ENCODE measurements around the gene BTBD16.

BTBD16 gene

GRCh38 chr10:122276611-122277208 is 5.6 kb downstream of the BTBD16 start:
- no peak for DNase-seq

DNA sequence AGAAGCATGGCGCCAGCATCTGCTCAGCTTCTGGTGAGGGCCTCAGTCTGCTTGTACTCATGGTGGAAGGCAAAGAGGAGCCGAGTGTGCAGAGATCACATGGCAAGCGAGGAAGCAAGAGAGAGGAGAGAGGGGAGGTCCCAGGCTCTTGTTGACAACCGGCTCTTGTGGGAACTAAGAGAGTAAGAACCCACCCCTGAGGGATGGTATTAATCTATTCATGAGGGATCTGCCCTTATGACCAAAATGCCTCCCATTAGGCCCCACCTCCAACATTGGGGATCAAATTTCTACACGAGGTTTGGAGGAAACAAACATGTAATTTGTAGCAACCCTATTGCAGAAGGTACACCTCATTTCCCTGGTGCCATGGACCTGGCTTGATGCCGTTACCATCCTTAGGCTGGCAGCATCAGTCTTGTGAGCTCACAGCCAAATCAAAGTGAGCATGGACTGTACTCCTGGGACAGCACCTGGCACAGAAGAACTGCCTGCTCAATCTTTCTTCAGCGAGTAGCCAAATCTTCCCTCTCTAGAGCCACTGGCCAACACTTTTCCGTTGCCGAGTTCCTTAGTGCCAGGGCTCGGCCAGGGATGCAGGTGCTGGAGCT is 6.5 kb downstream of the BTBD16 start:
- DNase-seq = no peak

GRCh38 chr10:122279725-122280141 is 8.6 kb downstream of the BTBD16 start:
- DNase-seq = no peak

DNA sequence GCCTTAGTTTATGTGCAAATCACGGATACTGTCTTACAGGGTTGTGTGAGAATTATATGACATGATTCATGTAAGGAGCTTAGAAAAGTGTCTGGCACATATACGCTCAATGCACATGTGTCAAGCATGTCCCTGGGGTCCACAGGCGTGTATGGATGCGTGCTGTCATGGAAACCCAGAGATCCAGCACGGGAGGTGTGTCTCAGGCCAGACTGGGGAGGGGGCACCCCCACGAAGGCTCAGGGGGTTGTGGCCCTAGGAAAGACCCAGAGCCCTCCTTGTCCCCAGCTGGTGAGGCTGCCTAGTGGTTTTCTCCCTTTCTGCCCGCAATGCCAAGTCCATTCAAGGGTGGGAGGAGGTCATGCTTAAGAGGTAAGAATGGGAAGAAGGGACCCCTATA is 9.1 kb downstream of the BTBD16 start:
- no peak for DNase-seq

- no peak for DNase-seq
These were observed 10.0 kb downstream of the BTBD16 start for GRCh38 chr10:122281018-122281626.

DNA sequence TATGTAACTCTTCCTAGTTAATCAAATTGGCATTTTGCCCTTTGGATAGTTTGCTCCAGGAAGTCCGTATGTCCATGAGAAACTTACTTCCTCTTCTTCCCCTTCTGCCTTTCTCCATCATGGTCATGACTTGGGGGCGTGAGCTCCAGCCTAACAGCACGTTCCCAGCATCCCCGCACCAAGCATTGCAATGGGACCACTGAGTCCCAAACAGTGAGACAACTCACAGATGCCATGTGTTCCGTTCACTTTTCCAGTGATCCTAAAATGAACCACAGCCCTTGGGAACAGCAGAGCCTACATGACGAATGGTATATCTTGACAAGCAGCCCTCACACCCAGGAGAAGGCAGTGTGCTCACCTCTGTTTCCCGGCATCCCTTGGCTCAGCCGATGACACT is 10.7 kb downstream of the BTBD16 start:
- no peak for DNase-seq

DNA sequence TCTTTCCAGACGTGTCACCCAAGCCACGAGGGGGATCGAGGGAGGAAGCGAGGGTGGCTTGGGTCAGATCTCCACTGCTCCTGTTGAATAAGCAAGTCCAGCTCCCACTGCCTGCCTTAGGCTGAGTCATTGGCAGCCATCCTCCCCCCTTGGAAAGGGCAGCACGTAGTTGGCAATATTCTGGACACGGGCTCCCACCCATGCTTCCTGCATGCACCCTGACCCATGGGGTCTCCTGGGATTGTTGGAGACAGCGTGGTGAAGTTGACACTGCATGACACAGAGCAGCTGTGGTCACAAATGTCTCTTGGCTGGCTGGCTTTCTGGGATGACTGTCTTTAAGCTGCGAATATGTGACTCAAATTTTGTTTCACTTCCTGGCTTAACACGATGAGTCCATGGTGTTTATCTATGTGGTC is 11.2 kb downstream of the BTBD16 start:
- DNase-seq = no peak

DNA sequence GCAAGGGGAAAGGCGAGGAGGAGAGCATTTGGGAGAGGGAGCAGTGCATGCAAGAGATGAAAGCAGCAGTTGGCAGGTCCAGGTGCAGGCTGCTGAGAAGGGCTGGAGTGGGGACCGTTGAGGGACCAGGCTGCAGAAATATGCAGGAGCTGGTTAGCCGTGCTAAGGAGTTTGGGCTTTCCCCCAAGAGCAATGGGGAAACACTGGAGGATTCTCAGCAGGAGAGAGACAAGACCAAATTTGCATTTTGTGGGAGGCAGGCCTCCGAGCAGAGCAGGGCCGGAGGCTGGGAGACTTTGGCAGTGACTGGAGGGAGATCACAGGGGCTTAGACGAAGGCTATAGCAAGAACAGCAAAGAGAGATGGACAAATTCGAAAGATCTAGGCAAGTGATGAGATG is 11.8 kb downstream of the BTBD16 start:
- DNase-seq = no peak

GRCh38 chr10:122285506-122286444 is 14.7 kb downstream of the BTBD16 start:
- no peak for DNase-seq

- no peak for DNase-seq
These were observed 15.8 kb downstream of the BTBD16 start for GRCh38 chr10:122286867-122287266.

- DNase-seq = no peak
These were observed 16.5 kb downstream of the BTBD16 start for GRCh38 chr10:122287570-122287969.

DNA sequence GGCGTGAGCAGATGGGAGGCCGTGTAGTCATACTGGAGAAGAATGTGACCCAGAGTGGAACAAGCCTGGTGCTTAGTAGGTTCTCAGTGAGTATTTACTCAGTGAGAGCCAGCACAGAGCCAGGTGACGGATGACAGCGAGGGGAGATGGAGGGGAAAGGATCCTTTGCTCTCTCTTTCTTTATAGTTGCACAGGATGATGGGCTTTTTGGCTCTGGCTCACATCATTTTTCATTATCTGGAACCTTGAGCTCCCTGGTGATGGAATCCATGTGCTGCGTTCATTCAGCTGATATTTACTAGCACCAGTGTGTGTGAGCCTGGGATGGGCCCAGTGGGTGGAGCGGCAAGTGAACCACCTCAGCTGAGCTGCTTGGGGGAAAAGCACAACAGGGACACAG is 17.2 kb downstream of the BTBD16 start:
- no peak for DNase-seq

DNA sequence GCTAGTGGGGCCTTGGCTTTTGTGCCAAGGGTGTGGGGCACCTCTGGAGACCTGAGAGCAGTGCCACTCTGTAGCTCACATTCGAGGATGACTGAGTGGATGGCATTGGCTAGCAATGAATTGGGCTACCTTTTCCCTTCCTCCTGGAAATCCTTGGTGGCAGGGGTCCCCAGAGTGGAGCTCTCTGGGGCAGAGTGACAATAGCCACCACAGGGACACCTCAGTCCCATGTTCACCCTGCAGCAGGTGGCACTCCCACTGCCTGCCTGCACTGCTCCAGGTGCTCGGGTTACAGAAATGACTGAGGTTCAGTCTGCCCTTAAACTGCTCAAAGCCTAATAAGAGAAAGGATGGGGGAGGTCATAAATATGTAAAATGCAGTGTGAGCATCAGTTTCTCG is 17.8 kb downstream of the BTBD16 start:
- DNase-seq = no peak

GRCh38 chr10:122290334-122290733 is 19.2 kb downstream of the BTBD16 start:
- no peak for DNase-seq

DNA sequence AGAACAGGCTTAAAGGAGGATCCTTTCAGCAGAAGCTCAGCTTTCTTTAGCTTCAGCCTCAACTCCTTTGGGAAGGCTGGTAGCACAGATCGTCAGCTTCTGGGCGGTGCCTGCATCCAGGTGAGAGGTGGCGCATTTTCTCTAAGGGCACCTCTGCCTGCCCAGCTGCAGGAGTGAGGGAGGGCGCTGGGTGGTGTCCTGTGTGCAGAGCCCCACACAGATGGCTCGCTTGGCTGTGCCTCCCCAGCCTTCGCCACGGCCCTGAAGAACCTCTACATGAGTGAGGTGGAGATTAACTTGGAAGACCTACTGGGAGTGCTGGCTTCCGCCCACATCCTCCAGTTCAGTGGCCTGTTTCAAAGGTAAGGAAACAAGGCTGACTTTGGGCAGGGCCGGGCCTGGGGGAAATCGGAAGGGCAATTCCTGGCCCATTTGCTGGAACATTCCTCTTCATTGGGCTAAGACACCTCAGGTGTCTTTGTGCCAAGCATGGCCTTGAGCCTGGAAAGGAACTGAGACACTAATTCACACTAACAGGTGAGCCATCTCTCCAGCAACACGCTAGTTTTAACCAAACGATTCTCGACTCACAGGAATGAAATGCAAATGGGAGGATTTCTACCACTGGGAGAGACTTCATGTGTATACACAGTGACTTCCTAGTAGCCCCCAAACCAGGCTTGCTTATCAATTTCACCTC is 19.9 kb downstream of the BTBD16 start:
- DNase-seq = no peak

GRCh38 chr10:122291739-122292138 is 20.6 kb downstream of the BTBD16 start:
- DNase-seq = no peak

- DNase-seq = no peak
These were observed 21.3 kb downstream of the BTBD16 start for GRCh38 chr10:122292376-122292775.

DNA sequence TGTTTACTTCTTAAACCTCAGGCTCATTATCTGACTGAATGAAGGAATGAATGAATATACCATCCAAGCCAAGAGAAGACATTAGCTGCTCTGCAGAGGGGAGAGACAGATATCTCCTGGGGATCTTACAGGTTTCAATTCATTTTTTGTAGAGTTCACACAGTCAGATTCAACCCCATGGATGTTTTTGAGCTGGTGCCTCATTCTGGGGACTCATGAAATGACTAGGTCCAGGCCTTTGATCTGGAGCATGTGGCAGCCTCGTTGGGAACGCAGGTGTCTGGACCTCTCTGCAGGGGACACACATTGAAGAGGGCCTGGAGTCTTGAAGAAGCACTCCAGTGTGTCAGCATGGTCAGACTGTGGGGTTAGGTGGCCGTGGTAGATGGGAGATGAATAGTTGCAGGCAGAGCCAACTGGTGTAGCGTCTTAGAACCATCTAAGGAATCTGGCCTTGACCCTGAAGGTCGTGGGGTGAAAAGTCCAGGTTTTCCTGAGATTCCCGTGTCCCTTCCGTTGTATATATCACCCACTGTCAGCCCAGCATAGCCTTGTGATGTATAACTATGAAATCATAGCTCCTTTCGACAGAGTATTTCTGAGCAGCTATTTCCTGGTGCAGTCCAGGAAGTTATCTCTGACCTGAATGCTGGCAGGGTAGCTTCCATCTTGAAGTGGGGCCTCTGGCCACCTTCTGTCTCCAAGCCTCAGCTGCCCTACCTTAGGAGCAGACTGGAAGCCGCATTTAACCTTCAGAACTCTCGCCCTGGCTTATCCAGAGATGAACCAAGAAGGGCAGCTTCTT is 22.3 kb downstream of the BTBD16 start:
- DNase-seq = no peak

DNA sequence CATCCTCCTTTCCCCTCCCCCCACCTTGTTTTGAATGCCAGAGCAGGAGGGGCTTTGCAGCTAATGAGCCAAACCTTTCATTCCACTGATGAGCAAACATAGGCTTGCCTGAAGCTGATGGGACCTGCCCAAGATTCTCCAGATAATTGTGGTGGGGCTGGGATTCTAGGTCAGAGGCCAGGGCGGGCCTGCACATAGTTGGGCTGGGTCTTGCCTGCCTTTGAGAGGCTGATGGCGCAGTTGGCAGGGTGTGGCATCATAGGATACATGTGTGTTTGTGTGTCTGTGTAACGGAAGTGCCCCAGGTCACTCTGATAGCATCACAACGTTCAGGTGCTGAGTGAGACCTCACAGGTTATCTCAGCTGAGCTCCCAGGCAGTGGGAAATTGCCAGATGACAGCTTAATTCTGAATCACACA is 22.9 kb downstream of the BTBD16 start:
- no peak for DNase-seq

- DNase-seq = no peak
These were observed 23.7 kb downstream of the BTBD16 start for GRCh38 chr10:122294511-122295450.

DNA sequence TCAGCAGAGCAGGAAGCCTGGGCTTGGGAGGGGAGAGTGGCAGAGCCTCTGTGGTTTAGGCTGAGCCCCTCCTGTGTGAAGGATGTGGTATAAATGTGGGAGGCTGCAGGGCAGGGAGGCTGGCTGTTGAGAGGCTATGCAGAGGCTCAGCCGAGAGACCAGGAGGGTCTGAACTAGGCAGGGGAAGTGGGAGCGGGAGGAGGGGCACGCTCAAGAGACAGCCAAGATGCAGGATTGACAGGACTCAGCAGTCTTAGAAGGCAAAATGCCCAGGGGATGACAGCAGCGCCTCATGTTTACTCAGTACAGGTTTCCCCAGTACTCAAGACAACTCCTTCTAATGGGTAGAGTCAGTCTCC is 24.3 kb downstream of the BTBD16 start:
- DNase-seq = no peak
